HuH-7.5 (cell line): ENCODE results near the gene AMOT.

Source experiments
- DNase-seq: peaks from one replicate; pipeline ENCODE4 v3.0.0; 2011; ENCODE audit warnings: low spot score

Gene AMOT

GRCh38 chrX:112841114-112841819 lies 636 bp upstream of the AMOT start:
- peak; percentile 51 for DNase-seq

GRCh38 chrX:112839856-112840255 lies 775 bp downstream of the AMOT start:
- DNase-seq = no peak

GRCh38 chrX:112837531-112837930 lies 3.1 kb downstream of the AMOT start:
- no peak for DNase-seq

GRCh38 chrX:112835019-112835418 lies 5.6 kb downstream of the AMOT start:
- no peak for DNase-seq

GRCh38 chrX:112834031-112834845 lies 6.4 kb downstream of the AMOT start:
- no peak for DNase-seq

GRCh38 chrX:112832481-112833095 lies 8.0 kb downstream of the AMOT start:
- no peak for DNase-seq

GRCh38 chrX:112830540-112830939 lies 10.1 kb downstream of the AMOT start:
- no peak for DNase-seq

- DNase-seq = no peak
Measured at GRCh38 chrX:112827292-112827903, 13.2 kb downstream of the AMOT start.

GRCh38 chrX:112826023-112826422 lies 14.6 kb downstream of the AMOT start:
- DNase-seq = no peak

GRCh38 chrX:112822892-112823291 lies 17.7 kb downstream of the AMOT start:
- DNase-seq = no peak

- DNase-seq = no peak
Measured at GRCh38 chrX:112820364-112821268, 20.0 kb downstream of the AMOT start.

- DNase-seq = no peak
Measured at GRCh38 chrX:112819813-112820212, 20.8 kb downstream of the AMOT start.

- DNase-seq = no peak
Measured at GRCh38 chrX:112819008-112819640, 21.5 kb downstream of the AMOT start.

- no peak for DNase-seq
Measured at GRCh38 chrX:112818114-112819007, 22.3 kb downstream of the AMOT start.

GRCh38 chrX:112816908-112817307 lies 23.7 kb downstream of the AMOT start:
- DNase-seq = no peak

GRCh38 chrX:112814496-112814895 lies 26.1 kb downstream of the AMOT start:
- DNase-seq = no peak

GRCh38 chrX:112812741-112813140 lies 27.9 kb downstream of the AMOT start:
- no peak for DNase-seq

- no peak for DNase-seq
Measured at GRCh38 chrX:112808651-112809195, 31.9 kb downstream of the AMOT start.

- DNase-seq = no peak
Measured at GRCh38 chrX:112808007-112808406, 32.6 kb downstream of the AMOT start.

GRCh38 chrX:112803060-112803459 lies 37.6 kb downstream of the AMOT start:
- DNase-seq = no peak
